HepG2 (cell line): ENCODE measurements around the gene IGFLR1. TPM values are rescaled to one million over a fixed set of nuclear protein-coding genes. Genes with fewer than 3 reads are reported as not detected.
A peak's percentile ranks its signal among the peaks of the same experiment; 100 is the strongest.

Experiments used
- ARNT ChIP-seq: fragments of 450-650 bp; IDR thresholded peaks from 2 replicates; pipeline ENCODE4 v1.6.1; 2017
- ATF3 ChIP-seq: sonication (generic); formaldehyde crosslinking; IDR thresholded peaks from 2 replicates; pipeline ENCODE4 v1.4.0; 2020; ENCODE audit warnings: missing genetic modification reagents
- CENPT ChIP-seq: sonication (generic); formaldehyde crosslinking; IDR thresholded peaks from 2 replicates; pipeline ENCODE4 v1.8.0; 2022; ENCODE audit warnings: low read depth, mild to moderate bottlenecking, moderate library complexity, missing genetic modification reagents
- DBP ChIP-seq: sonication (generic); formaldehyde crosslinking; IDR thresholded peaks from 2 replicates; pipeline ENCODE4 v1.4.0; 2020; ENCODE audit warnings: missing genetic modification reagents; ENCODE audit errors: not compliant biosample characterization
- E2F1 ChIP-seq: sonication (generic); formaldehyde crosslinking; IDR thresholded peaks from 2 replicates; pipeline ENCODE4 v1.5.0; 2020; ENCODE audit warnings: missing genetic modification reagents
- ELK4 ChIP-seq: sonication (generic); formaldehyde crosslinking; IDR thresholded peaks from 2 replicates; pipeline ENCODE4 v1.9.0; 2021; ENCODE audit warnings: missing genetic modification reagents, borderline replicate concordance
- GATAD2A ChIP-seq: IDR thresholded peaks from 2 replicates; pipeline ENCODE4 v1.6.1; 2016
- MEIS2 ChIP-seq: sonication (generic); formaldehyde crosslinking; IDR thresholded peaks from 2 replicates; pipeline ENCODE4 v1.9.0; 2021; ENCODE audit warnings: mild to moderate bottlenecking, missing genetic modification reagents
- NCOA1 ChIP-seq: sonication (generic); formaldehyde crosslinking; IDR thresholded peaks from 2 replicates; pipeline ENCODE4 v1.9.0; 2021; ENCODE audit warnings: missing genetic modification reagents
- ONECUT2 ChIP-seq: sonication (generic); formaldehyde crosslinking; IDR thresholded peaks from 2 replicates; pipeline ENCODE4 v1.4.0; 2020; ENCODE audit warnings: missing genetic modification reagents
- PBX3 ChIP-seq: sonication (generic); formaldehyde crosslinking; IDR thresholded peaks from 2 replicates; pipeline ENCODE4 v1.8.1; 2023; ENCODE audit warnings: missing genetic modification reagents, inconsistent platforms, borderline replicate concordance
- RARA ChIP-seq: IDR thresholded peaks from 2 replicates; pipeline ENCODE4 v1.6.1; 2016; ENCODE audit warnings: missing genetic modification reagents, missing compliant biosample characterization
- TBX3 ChIP-seq: fragments of 450-650 bp; IDR thresholded peaks from 2 replicates; pipeline ENCODE4 v1.6.1; 2017; ENCODE audit warnings: antibody characterized with exemption, mild to moderate bottlenecking, inconsistent platforms, borderline replicate concordance
- ZMYM3 ChIP-seq: sonication (generic); formaldehyde crosslinking; IDR thresholded peaks from 2 replicates; pipeline ENCODE4 v1.5.1; 2020; ENCODE audit warnings: mild to moderate bottlenecking, missing genetic modification reagents
- ZNF17 ChIP-seq: sonication (generic); formaldehyde crosslinking; IDR thresholded peaks from 2 replicates; pipeline ENCODE4 v1.5.0; 2020; ENCODE audit warnings: mild to moderate bottlenecking, missing genetic modification reagents
- ZNF33B ChIP-seq: sonication (generic); formaldehyde crosslinking; IDR thresholded peaks from 2 replicates; pipeline ENCODE4 v1.5.1; 2020; ENCODE audit warnings: mild to moderate bottlenecking, missing genetic modification reagents
- ZNF441 ChIP-seq: sonication (generic); formaldehyde crosslinking; IDR thresholded peaks from 2 replicates; pipeline ENCODE4 v1.7.0; 2021; ENCODE audit warnings: missing genetic modification reagents, borderline replicate concordance
- ZNF468 ChIP-seq: sonication (generic); formaldehyde crosslinking; IDR thresholded peaks from 2 replicates; pipeline ENCODE4 v1.8.0; 2022; ENCODE audit warnings: mild to moderate bottlenecking, moderate library complexity, missing genetic modification reagents
- ZNF510 ChIP-seq: sonication (generic); formaldehyde crosslinking; IDR thresholded peaks from 2 replicates; pipeline ENCODE4 v1.4.0; 2020; ENCODE audit warnings: low read depth, mild to moderate bottlenecking, missing genetic modification reagents
- ZNF512B ChIP-seq: sonication (generic); formaldehyde crosslinking; IDR thresholded peaks from 2 replicates; pipeline ENCODE4 v1.5.1; 2020; ENCODE audit warnings: missing genetic modification reagents, mild to moderate bottlenecking, borderline replicate concordance
- ZNF639 ChIP-seq: conservative IDR thresholded peaks from 2 replicates; pipeline ENCODE4 v1.6.1; 2018; ENCODE audit warnings: missing genetic modification reagents
- polyA plus RNA-seq, 8 experiments: library from polyadenylated mRNA; depleted of rRNA in 3 of 8; stranded (reverse) in 7 of 8; unstranded in 1 of 8; fragments of >200 nt; fragmentation: Illumina TruSeq in 4 of 8; extraction: Trizol in 4 of 8; gene quantifications; 2 replicates each; pipeline versions ENCODE4 v1.2.1 to v1.2.3, GENCODE V29; 2011 to 2016; ENCODE audit warnings: low read depth in 4 of 8, missing spikeins in 1 of 8, mixed read lengths in 1 of 8; ENCODE audit not compliant: insufficient read depth in 1 of 8
- total RNA-seq, 5 experiments: library from RNA; depleted of rRNA; stranded (reverse); fragments of >200 nt; fragmentation: Illumina TruSeq; extraction: Trizol; gene quantifications; 2 replicates each; pipeline ENCODE4 v1.2.3, GENCODE V29; 2016; ENCODE audit warnings: low read depth in 1 of 5

The IGFLR1 gene
- total and polyA plus RNA-seq, 2 of the 13 experiments (the other 11 are each of a cell fraction or from before 2014, with no cell fraction given), result 5.4 to 8.9 TPM

GRCh38 chr19:35740423-35741202, 1.6 kb downstream of the IGFLR1 start (continued):
- TF ChIP-seq ZMYM3 (CRISPR knock-in tag) (0 out of 2 replicates have a peak, but pooled peaks have one; percentile 12), ATF3 (CRISPR knock-in tag) (peak; percentile 9; the same call in 1 of the 2 replicates), MEIS2 (CRISPR knock-in tag) (no peak), E2F1 (CRISPR knock-in tag) (peak; percentile 60; the same call in 1 of the 2 replicates), ZNF33B (CRISPR knock-in tag) (no peak), ZNF17 (CRISPR knock-in tag) (no peak), GATAD2A (CRISPR knock-in tag) (peak; percentile 30), ARNT (no peak), RARA (CRISPR knock-in tag) (peak; percentile 33; the same call in 1 of the 2 replicates), ZNF468 (CRISPR knock-in tag) (no peak), ZNF639 (CRISPR knock-in tag) (peak; percentile 67; the same call in 1 of the 2 replicates), ZNF512B (CRISPR knock-in tag) (no peak), ONECUT2 (CRISPR knock-in tag) (no peak), NCOA1 (CRISPR knock-in tag) (no peak), ZNF510 (no peak), TBX3 (no peak), CENPT (CRISPR knock-in tag) (no peak), DBP (no peak), ZNF441 (CRISPR knock-in tag) (no peak), PBX3 (CRISPR knock-in tag) (no peak), ELK4 (CRISPR knock-in tag) (no peak)
